Stimulated activated CD4-positive, alpha-beta T cell treated with anti-CD3 and anti-CD28 coated beads, Interleukin-2, amount 100 ng/mL, for 4 hours (primary cell): Measurements from ENCODE around the gene PRSS12.
"Not testable (repeated sequence)": the region's sequence is repeated elsewhere in the genome, so short reads cannot be mapped to it uniquely, and the experiment has no call there.

Source experiments
- DNase-seq: peaks from one replicate; pipeline ENCODE4 v3.0.0-alpha.2; 2020; ENCODE audit warnings: low read depth

PRSS12 gene

DNA sequence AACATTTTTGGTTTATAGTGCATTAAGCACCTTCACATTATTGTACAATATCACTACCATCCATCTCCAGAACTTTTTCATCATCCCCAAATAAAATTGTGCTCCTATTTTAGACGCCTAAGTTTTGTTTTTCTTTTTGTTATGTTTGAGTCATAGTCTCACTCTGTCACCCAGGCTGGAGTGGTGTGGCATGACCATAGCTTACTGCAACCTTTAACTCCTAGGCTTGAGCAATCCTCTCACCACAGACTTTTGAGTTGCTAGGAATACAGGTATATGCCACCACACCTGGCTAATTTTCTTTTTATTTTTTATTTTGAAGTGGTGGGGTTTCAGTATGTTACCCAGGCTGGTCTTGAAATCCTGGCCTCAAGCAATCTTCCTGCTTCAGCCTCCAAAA lies 33.9 kb downstream of the PRSS12 start:
- DNase-seq = no peak

DNA sequence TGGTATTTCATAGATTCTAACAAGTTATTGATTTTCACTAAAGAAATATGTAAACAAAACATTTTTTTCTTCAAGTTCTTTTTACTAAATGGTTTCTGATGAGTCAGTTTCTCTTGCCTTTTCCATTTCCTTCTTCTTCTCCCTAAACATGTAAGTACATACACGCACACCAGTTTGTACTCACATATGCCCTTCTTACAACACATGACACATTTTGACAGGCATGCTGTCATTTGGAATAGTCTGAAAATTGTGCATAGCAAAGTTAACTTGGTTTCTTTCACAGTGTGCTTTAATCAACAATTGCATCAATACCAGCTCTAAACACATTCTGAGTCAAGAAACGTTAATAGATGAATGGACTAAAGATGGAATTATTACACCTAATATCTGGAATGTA lies 35.1 kb downstream of the PRSS12 start:
- DNase-seq = no peak

DNA sequence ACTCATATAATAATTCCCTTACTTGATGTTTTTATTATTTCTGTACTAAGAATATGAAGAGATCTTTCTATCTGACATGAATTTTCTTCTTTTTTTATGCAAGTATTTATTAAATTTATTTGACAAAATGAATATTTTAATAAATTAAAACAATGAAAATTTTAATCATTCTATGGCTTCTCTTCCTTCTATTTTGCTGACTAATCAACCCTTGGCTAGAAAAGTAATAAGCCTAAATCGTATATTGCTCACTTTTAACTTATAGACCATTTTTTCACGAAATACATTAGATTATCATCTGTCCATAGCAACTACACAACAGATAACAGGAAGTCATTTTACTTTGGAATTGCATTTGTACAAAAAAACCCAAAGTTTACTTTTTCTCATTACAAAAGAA lies 38.6 kb downstream of the PRSS12 start:
- no peak for DNase-seq

GRCh38 chr4:118313098-118313497 lies 39.7 kb downstream of the PRSS12 start:
- no peak for DNase-seq

- no peak for DNase-seq
Measured at GRCh38 chr4:118308306-118309030, 44.3 kb downstream of the PRSS12 start.

GRCh38 chr4:118307643-118308042 lies 45.2 kb downstream of the PRSS12 start:
- no peak for DNase-seq

- not testable (repeated sequence) for DNase-seq
Measured at GRCh38 chr4:118299619-118300018, 53.2 kb downstream of the PRSS12 start.

DNA sequence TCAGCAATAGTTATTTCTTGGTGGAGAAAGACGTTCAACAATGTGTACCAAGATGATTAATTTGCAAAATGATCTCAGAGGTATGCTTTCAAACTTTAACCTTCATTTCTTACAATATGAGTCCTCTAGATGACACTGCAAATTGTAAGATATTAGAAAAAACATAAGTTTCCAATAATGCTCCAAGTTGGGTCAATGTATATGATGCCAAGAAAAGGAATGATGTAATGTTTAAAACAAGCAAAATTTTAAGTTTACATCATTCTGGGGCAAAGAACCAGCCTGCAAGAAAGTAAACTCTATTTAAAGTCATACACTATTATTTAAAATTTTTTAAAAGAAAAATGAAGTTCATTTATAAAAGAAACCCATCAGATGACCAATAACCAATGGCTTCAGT lies 56.1 kb downstream of the PRSS12 start:
- no peak for DNase-seq

DNA sequence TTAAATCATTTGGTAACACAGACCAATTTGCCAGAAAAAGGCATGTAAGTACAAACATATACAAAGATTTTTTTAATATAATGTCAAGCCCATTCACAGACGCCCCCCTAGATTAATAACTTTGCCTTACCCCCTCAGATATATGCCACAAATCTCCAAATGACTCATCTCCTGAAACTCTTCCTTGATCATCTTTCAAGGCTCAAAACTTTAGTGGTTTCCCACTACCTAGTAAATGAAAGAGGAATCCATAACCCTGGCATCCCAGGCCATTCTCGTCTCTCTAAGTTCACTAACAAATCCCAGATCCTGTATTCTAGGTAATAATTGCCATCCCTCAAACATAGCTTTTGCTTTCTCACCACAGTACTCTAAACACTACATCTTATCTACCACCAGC lies 61.9 kb downstream of the PRSS12 start:
- DNase-seq = no peak

DNA sequence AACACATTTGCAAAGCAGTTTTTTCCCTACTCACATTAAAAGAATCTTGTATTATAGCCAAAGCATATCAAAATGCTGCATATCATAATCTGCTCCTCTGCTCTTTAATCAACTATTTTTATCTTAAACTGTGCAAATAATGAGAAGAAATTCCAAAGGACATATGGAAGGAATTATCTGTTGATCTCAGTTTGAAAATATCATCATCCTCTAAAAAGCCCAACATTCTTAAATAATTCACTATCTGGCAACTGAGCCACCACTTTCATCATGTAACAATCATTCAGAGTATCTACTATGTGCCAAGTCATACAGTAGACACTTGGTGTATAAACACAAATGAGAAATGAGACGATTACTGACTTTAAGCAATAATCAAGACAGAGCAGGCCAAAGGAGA lies 63.0 kb downstream of the PRSS12 start:
- no peak for DNase-seq

DNA sequence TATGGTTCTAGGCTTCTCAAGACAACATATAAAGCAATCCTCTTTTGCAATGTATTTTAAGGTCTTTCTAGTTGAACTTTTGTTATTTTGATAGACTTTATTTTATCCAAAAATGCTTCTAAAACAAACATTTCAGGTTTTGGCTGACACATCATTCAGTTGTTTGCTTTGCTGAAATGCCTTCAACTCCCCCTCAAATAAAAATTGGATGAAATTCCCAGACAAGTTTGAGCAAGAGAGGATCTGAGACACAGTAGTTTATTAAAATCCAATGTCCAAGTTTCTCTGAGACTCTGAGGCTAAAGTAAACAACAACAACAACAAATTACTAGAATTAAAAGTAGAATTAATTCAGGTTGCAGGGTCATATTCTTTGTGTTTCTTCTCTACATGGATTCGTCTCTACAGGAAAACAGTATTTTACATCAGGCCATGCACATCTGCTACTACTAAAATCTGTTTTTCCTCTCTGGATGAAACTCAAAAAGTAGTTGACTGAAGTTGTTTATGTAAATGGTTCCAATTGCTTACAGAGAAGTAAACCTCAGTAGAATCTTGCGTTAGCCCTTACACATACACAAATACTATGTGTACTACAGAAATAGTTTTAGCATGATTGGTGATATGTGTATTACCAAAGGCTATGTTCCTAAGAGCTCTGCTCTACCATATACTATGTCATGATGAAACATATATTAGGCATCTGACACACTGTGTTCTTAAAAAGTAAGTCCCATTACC lies 64.9 kb downstream of the PRSS12 start:
- no peak for DNase-seq

- DNase-seq = no peak
Measured at GRCh38 chr4:118286685-118287084, 66.1 kb downstream of the PRSS12 start.

- DNase-seq = no peak
Measured at GRCh38 chr4:118285931-118286330, 66.9 kb downstream of the PRSS12 start.

- DNase-seq = no peak
Measured at GRCh38 chr4:118284169-118284568, 68.6 kb downstream of the PRSS12 start.

- no peak for DNase-seq
Measured at GRCh38 chr4:118282692-118283091, 70.1 kb downstream of the PRSS12 start.

GRCh38 chr4:118281611-118282442 lies 71.0 kb downstream of the PRSS12 start:
- no peak for DNase-seq

GRCh38 chr4:118280501-118281218 lies 72.1 kb downstream of the PRSS12 start:
- DNase-seq = peak; percentile 26

DNA sequence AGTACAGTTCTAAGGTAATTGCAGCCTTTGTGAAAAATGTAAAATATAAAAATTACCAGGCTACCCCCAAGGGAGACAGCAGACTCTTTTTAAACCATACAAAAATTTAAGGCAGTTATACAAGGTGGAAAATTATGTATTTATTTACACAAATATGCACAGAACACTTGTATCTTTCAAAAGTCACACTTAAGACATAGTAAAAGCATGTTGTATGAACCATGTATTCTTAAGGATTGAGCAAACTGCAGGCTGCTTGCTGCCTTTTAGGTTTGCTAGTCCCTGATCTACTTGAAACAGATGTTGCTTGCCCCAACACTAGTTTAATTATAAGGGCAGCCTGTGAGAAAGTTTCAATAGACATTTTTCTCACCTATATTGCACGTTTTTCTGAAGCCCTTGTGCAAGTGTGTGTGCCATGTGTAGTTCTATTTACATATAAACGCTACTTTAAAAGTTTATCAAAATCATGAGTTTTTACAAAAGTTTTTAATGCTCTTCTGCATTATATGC lies 72.8 kb downstream of the PRSS12 start:
- no peak for DNase-seq

- no peak for DNase-seq
Measured at GRCh38 chr4:118279328-118279727, 73.5 kb downstream of the PRSS12 start.

DNA sequence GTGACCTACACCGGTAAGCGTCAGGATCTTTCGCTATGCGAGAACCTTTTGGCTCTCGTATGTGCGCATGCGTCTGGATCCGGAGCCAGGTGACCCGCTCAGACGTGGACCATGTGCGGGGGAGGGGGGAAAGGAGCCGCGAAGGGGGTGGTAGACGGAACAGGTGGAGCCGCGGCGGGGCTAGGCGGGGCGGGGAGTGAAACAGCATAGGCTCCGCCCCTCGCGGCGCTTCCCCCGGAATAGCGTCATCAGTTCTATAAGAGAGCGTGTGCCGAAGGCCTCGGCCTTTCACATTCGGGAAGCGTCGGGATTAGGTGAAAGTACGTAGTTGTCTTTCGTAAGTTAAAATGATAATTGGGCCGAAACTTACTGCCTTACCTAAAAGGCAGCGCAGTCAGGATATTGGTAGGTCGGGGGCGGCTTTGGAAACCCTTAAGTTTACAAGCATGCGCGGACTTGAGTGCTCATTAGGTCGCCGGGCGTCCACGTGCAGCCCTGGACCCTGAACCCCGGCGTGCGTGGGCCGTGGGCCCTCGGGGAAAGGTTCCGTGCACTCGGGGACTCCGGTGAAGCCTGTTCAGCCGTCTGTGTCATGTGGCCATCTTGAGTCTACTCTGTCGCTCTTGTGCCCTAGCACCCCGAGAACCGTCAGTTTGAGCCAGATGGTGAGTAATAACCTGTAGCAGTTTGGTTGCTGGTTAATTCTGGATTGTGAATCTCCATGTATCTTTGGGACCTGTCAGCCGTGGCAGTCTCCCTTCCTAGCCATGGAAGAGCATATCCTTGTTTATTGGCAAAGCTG lies 74.1 kb downstream of the PRSS12 start:
- peak; percentile 99 for DNase-seq

- no peak for DNase-seq
Measured at GRCh38 chr4:118277243-118277642, 75.6 kb downstream of the PRSS12 start.
